OCI-LY7 (cell line): Measurements from ENCODE around the gene BCL7C. TPM values are rescaled to one million over a fixed set of nuclear protein-coding genes. Genes with fewer than 3 reads are reported as not detected.

Experiments
- BruUV-seq: library from RNA; stranded (reverse); fragments of 400-500 nt; replicated peaks from 2 replicates; lab custom pipeline; 2021; lab: Mats Ljungman, UMichigan
- CTCF ChIA-PET: fragments of 300-600 bp; sonication (Branson Sonifier 250); formaldehyde crosslinking; loops from one replicate; lab custom pipeline; 2022; ENCODE audit warnings: antibody characterized with exemption; ENCODE audit not compliant: unreplicated experiment; lab: Charles Lee
- POLR2A ChIA-PET: fragments of 300-600 bp; sonication (Branson Sonifier 250); formaldehyde crosslinking; loops from one replicate; lab custom pipeline; 2022; ENCODE audit warnings: antibody characterized with exemption; lab: Charles Lee
- DNase-seq: peaks from one replicate; pipeline ENCODE4 v3.0.0-alpha.2; 2015; ENCODE audit warnings: low spot score
- H2AFZ ChIP-seq: fragments of 200-600 bp; sonication (generic), shearing (Covaris generic); 2 replicates; pipeline ENCODE4 v1.6.1; 2014; ENCODE audit warnings: mild to moderate bottlenecking, antibody characterized with exemption, low read length, moderate library complexity
- H3K27ac ChIP-seq: fragments of 200-600 bp; sonication (generic); 2 replicates; pipeline ENCODE4 v1.5.1; 2014; ENCODE audit warnings: mixed run types, low read depth, mild to moderate bottlenecking, moderate library complexity, low read length, inconsistent platforms; ENCODE audit not compliant: poor library complexity, severe bottlenecking
- H3K36me3 ChIP-seq: fragments of 200-600 bp; sonication (generic); 2 replicates; pipeline ENCODE4 v1.6.1; 2014; ENCODE audit warnings: mild to moderate bottlenecking, antibody characterized with exemption, low read length, moderate library complexity, mixed read lengths; ENCODE audit not compliant: insufficient read depth
- H3K4me1 ChIP-seq: fragments of 200-600 bp; sonication (generic); 2 replicates; pipeline ENCODE4 v1.5.1; 2014; ENCODE audit warnings: mild to moderate bottlenecking, low read length; ENCODE audit not compliant: insufficient read depth, poor library complexity, severe bottlenecking
- H3K4me2 ChIP-seq: fragments of 200-600 bp; sonication (generic); 2 replicates; pipeline ENCODE4 v1.6.1; 2014; ENCODE audit warnings: mild to moderate bottlenecking, low read length
- H3K4me3 ChIP-seq: fragments of 200-600 bp; sonication (generic); 2 replicates; pipeline ENCODE4 v1.5.1; 2014; ENCODE audit warnings: mild to moderate bottlenecking, low read depth, low read length; ENCODE audit not compliant: poor library complexity, severe bottlenecking
- H3K79me2 ChIP-seq: fragments of 200-600 bp; sonication (generic); 2 replicates; pipeline ENCODE4 v1.6.1; 2016; ENCODE audit warnings: low read depth, mild to moderate bottlenecking, low read length, moderate library complexity, mixed read lengths; ENCODE audit not compliant: insufficient read depth
- H3K9me2 ChIP-seq: fragments of 200-600 bp; sonication (generic); 2 replicates; pipeline ENCODE4 v1.6.1; 2016; ENCODE audit warnings: mild to moderate bottlenecking, low read length, mixed read lengths; ENCODE audit not compliant: insufficient read depth
- H3K9me3 ChIP-seq: fragments of 200-600 bp; sonication (generic); 2 replicates; pipeline ENCODE4 v1.6.1; 2014; ENCODE audit warnings: mild to moderate bottlenecking, mixed run types, low read length, mixed read lengths
- H4K20me1 ChIP-seq: fragments of 200-600 bp; sonication (generic); 2 replicates; pipeline ENCODE4 v1.6.1; 2014; ENCODE audit warnings: mild to moderate bottlenecking, antibody characterized with exemption, low read length, moderate library complexity, mixed read lengths; ENCODE audit not compliant: insufficient read depth
- EZH2phosphoT487 ChIP-seq: fragments of 200-600 bp; sonication (generic); IDR thresholded peaks from 2 replicates; pipeline ENCODE4 v1.6.1; 2018; ENCODE audit warnings: low read depth, borderline replicate concordance, mild to moderate bottlenecking, mixed run types, antibody characterized with exemption, low read length, moderate library complexity, mixed read lengths
- intact Hi-C: fragments of 100-400 bp; cut with micrococcal nuclease; formaldehyde crosslinking; loops from one replicate; pipeline ENCODE4 v1.10.0; 2022; ENCODE audit not compliant: unreplicated experiment
- total RNA-seq, 2 experiments: library from RNA; depleted of rRNA in 1 of 2; stranded (reverse); fragments of >200 nt in 1 of 2; shearing (Covaris generic) in 1 of 2; gene quantifications; 2 replicates each; pipeline ENCODE4 v1.2.3, GENCODE V29; 2014 to 2022
- TF ChIP-seq, protein P1 (sequence below): fragments of 200-600 bp; sonication (generic); conservative IDR thresholded peaks from 2 replicates; pipeline ENCODE4 v1.5.1; 2014; ENCODE audit warnings: mild to moderate bottlenecking, antibody characterized with exemption, low read length, moderate library complexity, mixed read lengths

BCL7C gene
- total RNA-seq, 2 experiments from 2014 or later: 11.0 to 17.8 TPM

DNA sequence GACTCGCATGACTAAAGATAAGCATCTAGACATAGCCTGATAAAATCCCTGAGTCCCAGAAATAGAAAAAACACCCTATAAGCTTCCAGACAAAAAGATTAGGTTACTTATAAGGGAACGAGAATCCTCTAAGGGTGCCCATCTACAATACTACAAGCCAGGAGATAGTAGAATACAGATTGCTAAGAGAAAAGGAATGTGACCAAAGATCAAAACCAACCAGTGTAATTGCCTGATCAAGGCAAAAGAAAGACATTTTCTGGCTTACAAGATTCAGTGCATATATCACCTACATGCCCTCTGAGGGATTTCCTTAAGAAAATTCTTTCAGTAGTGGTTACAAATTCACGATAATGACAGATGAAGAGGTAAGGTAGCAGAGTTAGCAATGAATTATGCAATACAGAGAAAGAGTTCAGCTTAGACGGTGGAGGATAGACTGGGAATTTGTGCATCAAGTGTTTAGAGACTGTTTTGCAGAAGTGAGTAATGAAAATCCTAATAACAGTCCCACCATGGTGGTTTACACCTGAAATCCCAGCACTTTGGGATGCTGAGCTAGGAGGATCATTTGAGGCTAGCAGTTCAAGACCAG lies 35.0 kb downstream of the BCL7C start:
- Histone ChIP-seq H3K79me2 (no peaks in the 10 kb centered on the region), H3K4me1 (no peaks in the 10 kb centered on the region), H3K4me2 (no peak overlapping the region), H4K20me1 (no peaks in the 10 kb centered on the region), H2AFZ (no peak overlapping the region), H3K9me3 (no peaks in the 10 kb centered on the region), H3K27ac (no peak overlapping the region), H3K36me3 (no peaks in the 10 kb centered on the region), H3K4me3 (no peak overlapping the region), H3K9me2 (no peaks in the 10 kb centered on the region)
- ChIA-PET CTCF (no interaction called here), POLR2A (interaction anchor here (0.6 kb wide), 1 partner anchor 46 kb away, joined by 3 read pairs; no protein-coding TSS in a partner anchor)
- TF ChIP-seq, protein P1, sequence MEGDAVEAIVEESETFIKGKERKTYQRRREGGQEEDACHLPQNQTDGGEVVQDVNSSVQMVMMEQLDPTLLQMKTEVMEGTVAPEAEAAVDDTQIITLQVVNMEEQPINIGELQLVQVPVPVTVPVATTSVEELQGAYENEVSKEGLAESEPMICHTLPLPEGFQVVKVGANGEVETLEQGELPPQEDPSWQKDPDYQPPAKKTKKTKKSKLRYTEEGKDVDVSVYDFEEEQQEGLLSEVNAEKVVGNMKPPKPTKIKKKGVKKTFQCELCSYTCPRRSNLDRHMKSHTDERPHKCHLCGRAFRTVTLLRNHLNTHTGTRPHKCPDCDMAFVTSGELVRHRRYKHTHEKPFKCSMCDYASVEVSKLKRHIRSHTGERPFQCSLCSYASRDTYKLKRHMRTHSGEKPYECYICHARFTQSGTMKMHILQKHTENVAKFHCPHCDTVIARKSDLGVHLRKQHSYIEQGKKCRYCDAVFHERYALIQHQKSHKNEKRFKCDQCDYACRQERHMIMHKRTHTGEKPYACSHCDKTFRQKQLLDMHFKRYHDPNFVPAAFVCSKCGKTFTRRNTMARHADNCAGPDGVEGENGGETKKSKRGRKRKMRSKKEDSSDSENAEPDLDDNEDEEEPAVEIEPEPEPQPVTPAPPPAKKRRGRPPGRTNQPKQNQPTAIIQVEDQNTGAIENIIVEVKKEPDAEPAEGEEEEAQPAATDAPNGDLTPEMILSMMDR: no peak
- TF ChIP-seq EZH2phosphoT487: no peak
- DNase-seq: no peak
- no TSS peak for BruUV-seq
- intact Hi-C loops: no loop called here

DNA sequence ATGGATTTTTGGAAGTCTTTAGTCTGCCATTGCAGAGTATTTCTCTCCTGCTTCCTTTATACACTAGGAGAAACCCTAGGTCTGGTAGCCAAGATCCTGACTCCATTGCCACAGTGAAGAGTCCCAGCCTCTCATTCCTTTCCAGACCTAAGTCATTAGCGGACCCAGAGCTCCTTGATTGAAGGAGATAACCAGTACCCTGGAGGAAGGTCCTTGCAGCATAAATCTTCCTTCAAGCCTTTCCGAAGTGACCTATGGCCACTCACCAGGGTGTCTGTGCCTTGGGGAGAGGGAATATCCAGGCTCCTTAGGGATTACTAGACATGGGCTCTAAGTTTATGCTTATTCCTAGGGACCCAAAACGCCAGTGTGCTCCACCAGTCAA lies 35.8 kb downstream of the BCL7C start:
- no peak overlapping the region for H3K4me3 ChIP-seq
- no peak overlapping the region for H3K27ac ChIP-seq
- H3K79me2 ChIP-seq: no peaks in the 10 kb centered on the region
- DNase-seq: no peak
- intact Hi-C loops: no loop called here
- H4K20me1 ChIP-seq: no peaks in the 10 kb centered on the region
- no peak overlapping the region for H2AFZ ChIP-seq
- H3K4me1 ChIP-seq: no peaks in the 10 kb centered on the region
- TF ChIP-seq EZH2phosphoT487: no peak
- TF ChIP-seq, protein P1: no peak
- POLR2A ChIA-PET: interaction anchor here (0.6 kb wide), 2 partner anchors 8 to 13 kb away, joined by 4 read pairs; no protein-coding TSS in a partner anchor
- CTCF ChIA-PET: no interaction called here
- no peak overlapping the region for H3K4me2 ChIP-seq
- no peaks in the 10 kb centered on the region for H3K36me3 ChIP-seq
- no TSS peak for BruUV-seq
- no peaks in the 10 kb centered on the region for H3K9me2 ChIP-seq
- H3K9me3 ChIP-seq: no peaks in the 10 kb centered on the region

DNA sequence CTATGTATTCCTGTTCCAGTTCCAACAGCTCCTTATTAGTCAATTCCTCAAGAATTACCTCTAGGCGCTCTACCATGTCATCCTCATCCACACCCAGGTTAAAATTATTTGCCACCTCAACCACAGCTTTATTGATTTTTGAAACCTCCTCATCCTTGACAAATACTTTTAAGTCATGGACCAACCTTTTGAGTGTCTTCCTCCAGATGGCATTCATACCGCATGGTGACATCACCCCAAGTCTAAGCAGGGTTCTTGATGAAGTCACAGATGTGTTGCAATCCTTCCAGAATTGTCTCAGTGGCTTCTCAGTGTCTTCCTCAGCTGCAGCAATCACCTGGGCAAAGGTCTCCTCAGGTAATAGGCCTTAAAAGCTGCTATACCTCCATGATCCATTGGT lies 40.1 kb downstream of the BCL7C start:
- DNase-seq: no peak
- TF ChIP-seq, protein P1: no peak
- no peak for TF ChIP-seq EZH2phosphoT487
- Histone ChIP-seq H3K36me3 (no peaks in the 10 kb centered on the region), H2AFZ (no peak overlapping the region), H3K27ac (no peak overlapping the region), H3K9me2 (no peaks in the 10 kb centered on the region), H3K79me2 (no peaks in the 10 kb centered on the region), H3K9me3 (no peaks in the 10 kb centered on the region), H3K4me2 (no peak overlapping the region), H3K4me1 (no peaks in the 10 kb centered on the region), H4K20me1 (no peaks in the 10 kb centered on the region), H3K4me3 (no peak overlapping the region)
- no TSS peak for BruUV-seq
- intact Hi-C loops: no loop called here
- ChIA-PET CTCF (interaction anchor here (0.6 kb wide), 1 partner anchor 210 kb away, joined by 3 read pairs; no protein-coding TSS in a partner anchor), POLR2A (interaction anchor here (1.1 to 3.0 kb wide), 3 partner anchors 13 to 23 kb away, joined by 3 to 9 read pairs (median 3); no protein-coding TSS in a partner anchor)
